RPMI7951 (cell line): ENCODE measurements around the gene SLC34A3. TPM values are rescaled to one million over a fixed set of nuclear protein-coding genes. Genes with fewer than 3 reads are reported as not detected.
"Not testable (repeated sequence)": the region's sequence is repeated elsewhere in the genome, so short reads cannot be mapped to it uniquely, and the experiment has no call there.

Experiments
- DNase-seq: peaks from one replicate; pipeline ENCODE4 v3.0.0-alpha.2; 2012; ENCODE audit warnings: low read depth
- total RNA-seq: library from RNA; depleted of rRNA; stranded (reverse); fragments of >200 nt; shearing (Covaris generic); gene quantifications from 2 replicates; pipeline ENCODE4 v1.2.3, GENCODE V29; 2014

SLC34A3 gene
- total RNA-seq, 1 experiment from 2014 or later, result not detected

GRCh38 chr9:137241490-137242268, 11.0 kb downstream of the SLC34A3 start:
- peak; percentile 60 for DNase-seq

DNA sequence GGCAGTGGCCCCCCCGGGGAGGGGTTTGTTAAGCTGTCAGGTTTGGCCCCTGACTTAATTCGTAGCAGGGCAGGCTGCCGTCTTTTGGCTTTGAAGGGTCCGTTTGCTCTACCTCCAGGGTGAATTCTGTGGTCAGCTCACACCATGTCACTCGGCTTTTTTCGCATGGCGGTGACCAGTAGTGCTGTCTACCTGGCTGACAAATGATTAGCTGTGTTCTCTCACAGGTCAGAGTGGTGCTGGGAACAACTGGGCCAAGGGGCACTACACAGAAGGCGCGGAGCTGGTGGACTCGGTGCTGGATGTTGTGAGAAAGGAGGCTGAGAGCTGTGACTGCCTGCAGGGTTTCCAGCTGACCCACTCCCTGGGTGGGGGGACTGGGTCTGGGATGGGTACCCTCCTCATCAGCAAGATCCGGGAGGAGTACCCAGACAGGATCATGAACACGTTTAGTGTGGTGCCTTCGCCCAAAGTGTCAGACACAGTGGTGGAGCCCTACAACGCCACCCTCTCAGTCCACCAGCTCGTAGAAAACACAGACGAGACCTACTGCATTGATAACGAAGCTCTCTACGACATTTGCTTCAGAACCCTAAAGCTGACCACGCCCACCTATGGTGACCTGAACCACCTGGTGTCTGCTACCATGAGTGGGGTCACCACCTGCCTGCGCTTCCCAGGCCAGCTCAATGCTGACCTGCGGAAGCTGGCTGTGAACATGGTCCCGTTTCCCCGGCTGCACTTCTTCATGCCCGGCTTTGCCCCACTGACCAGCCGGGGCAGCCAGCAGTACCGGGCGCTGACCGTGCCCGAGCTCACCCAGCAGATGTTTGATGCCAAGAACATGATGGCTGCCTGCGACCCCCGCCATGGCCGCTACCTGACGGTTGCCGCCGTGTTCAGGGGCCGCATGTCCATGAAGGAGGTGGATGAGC, 11.8 kb downstream of the SLC34A3 start:
- DNase-seq, result no peak

- not testable (repeated sequence) for DNase-seq
Observed at GRCh38 chr9:137243266-137243625, 12.5 kb downstream of the SLC34A3 start.

DNA sequence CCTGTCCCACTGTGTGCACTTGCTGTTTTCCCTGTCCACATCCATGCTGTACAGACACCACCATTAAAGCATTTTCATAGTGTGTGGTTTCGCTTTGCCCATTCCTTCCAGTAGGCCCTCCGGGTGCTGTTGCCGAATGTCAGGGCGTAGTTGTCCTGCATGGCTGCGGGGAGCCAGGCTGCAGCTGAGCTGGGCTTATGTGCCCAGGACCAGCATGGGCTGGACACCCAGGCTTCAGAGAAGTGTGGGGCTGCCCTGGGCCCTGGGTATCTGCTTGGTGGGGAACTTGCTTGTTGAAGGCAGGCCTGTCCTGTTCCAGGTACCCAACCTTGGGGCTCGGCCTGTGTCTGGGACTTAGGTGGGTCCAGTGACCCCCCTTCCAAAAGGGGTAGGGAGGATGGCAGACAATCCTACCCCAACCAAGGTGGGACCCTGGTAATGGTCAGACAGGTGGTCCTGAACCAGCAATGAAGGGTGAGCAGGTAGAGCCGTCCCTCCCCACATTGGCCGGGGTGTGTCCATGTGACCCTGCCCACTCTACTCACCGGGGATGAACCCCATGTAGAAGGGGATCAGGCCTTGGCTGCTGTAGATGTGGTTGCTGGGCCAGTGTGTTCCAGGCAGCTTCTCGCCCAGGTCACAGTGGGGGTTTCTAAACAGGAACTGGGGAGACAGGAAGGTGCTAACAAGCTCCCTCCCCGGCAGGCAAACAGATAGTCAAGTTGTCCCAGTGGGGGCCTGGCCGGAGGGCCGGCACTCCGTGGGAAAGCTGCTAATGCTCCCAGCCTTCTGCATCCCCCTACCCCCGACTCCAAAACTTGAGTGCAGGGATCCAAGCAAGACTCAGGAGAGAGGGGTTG, 13.2 kb downstream of the SLC34A3 start:
- DNase-seq, result no peak

DNA sequence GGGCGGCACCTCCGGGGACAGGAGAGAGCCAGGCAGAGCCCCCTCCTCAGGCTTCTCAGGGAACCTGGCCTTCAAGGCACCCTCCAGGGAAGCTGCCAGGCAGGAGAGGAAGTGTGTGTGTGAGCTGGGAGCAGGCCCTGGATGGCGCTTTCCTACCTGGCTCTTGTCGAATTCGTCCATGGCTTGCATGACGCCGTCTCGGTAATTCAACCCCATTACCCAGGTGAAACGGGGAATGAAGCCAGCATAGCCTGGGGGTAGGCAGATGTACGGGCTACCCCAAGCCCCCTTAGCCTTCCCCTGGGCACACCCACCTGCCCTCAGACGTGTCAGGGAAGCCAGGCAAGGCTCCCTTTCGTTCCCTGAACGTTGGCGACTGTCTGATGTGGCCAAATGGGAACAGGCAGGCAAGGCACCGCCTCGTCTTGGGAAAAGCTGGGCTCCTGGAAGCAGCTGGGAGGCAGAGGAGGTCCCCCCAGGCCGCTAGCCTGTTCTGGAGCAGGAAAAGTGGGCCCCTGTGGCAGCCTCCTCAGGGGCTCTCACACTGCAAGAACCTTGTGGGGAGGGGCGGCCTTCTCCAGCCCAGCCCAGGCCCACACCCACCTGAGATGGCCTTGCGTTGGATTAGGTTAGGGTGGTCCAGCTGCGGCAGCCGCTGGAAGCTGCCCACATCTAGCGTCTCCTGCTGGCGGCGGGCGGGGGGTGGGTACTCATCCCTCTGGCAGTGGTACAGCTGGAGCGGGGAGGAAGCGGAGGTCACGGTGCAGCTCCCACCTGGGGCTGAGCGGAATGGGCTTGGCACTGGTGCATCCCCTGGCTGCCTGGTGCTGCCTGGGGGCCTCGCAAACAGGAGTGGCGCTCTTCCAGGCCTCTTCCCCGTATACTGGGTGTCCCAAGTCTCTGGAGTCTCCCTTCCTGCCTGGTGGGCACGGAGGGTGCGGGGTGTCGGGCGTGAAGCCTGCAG, 14.1 kb downstream of the SLC34A3 start:
- peak; percentile 33 for DNase-seq

GRCh38 chr9:137245450-137246421, 15.0 kb downstream of the SLC34A3 start:
- no peak for DNase-seq

- DNase-seq, result no peak
Observed at GRCh38 chr9:137247135-137247915, 16.6 kb downstream of the SLC34A3 start.

DNA sequence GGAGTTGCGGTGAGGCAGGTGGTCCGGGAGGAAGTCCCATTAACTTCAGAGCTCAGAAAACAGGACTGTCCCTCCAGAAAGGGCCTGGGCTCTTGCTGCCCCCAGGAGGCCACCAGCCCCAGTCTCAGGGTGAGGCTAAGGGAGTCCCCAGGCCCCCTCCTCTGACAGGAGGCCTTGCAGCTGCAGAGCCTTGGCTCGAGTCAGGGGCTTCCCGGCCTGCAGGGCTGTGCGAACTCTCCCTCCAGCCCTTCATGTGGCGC, 17.1 kb downstream of the SLC34A3 start:
- DNase-seq, result no peak

- DNase-seq, result no peak
Observed at GRCh38 chr9:137250329-137251193, 19.9 kb downstream of the SLC34A3 start.

DNA sequence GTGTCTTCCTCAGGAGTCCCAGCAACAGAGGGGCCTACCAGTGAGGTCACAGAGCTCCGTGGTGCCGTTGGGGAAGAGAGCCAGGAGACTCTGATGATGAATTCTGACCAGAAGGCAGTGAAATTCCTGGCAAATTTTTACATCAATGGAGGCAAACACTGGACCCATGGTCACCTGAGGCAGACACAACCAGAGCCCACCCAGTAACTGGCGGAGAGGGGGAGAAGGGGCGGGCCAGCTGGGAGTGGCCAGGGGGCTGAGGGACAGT, 20.4 kb downstream of the SLC34A3 start, which contains the start of gene STPG3:
TSS of gene STPG3 (plus strand) at position 93 of the 268 bp plus-strand sequence. CDS start at position 94, 1 bp downstream.
- DNase-seq, result no peak

DNA sequence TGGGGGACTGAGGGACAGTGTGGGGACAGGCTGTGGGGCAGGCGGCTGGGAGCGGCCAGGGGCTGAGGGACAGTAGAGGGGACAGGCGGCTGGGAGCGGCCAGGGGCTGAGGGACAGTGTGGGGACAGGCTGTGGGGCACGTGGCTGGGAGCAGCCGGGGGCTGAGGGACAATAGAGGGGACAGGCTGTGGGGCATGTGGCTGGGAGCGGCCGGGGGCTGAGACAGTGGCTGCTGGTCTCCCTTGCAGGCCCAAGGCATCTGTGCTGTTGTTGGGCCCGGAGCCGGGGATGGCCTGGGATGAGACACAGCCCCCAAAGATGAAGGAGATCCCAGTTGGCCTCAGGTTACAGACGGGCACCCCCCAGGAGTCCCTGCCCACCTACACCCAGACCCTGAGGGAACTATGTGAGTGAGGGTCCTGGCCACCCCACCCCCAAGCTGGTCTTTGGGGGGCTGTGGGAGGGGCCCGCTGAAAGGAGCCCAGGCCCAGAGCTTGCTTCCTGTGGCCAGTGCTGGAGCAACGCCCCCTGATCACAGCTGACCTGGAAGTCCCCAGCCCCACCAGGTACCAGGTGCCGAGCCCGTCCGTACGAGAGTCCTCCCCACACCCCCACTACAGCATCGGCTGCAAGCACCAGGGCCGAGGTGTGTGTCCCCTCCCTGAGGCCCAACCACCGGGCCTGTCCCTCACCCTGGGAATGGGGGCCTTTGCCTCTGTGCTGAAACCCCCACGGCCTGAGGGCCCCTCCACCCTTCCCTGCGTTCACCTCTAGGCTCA, 21.0 kb downstream of the SLC34A3 start:
- no peak for DNase-seq

DNA sequence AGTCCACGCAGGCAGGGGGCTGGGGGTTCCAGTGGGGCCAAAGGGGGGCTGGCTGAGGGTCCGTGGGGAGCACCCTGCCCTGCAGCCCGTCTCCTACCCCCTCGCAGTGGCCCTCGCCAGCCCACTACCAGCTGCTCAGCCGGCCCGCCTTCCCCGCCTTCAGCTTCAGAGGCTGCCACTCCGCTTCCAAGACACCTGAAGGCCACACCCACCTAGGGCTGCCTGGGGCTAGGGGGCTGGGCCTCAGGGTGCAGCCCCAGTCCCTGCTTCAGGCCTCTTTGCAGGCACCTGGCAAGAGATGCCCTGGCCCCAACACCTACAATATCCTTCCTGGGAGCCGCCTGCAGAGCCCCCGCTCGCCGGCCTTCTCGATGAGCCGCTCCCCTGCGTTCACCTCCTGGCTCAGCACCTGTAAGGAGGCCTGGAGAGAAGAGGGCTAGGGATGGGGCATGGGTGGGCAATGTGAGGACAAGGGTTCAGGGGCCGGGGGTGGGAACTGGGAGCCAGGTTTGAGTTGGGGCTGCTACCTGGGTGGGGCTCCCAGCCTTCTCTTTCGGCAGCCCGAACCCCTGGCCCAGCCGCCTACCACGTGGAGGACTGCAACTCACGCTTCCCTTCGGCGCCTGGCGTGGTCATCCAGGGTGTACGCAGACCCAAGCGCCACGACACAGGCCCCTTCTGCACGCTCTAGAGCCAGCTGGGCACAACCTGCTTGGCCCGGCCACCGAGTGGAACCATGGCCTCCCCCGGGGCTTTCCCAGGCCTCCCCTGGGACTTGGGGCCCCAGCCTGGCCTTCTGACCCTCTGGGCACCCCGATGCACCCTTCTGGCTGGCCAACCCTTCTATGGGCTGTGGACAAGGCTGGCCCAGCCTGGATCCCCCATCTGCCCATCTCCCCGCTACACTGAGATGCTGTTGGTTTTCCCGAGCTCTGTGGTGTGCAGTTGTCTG, 22.1 kb downstream of the SLC34A3 start:
- DNase-seq, result no peak

- DNase-seq, result no peak
Observed at GRCh38 chr9:137253717-137254623, 23.3 kb downstream of the SLC34A3 start.

- peak; percentile 81 for DNase-seq
Observed at GRCh38 chr9:137254624-137255447, 24.1 kb downstream of the SLC34A3 start, which contains the start of gene NELFB. Gene NELFB (plus strand): TSS chr9:137255327.
